ENCODE data around the gene ZFP28.
A peak's percentile ranks its signal among the peaks of the same experiment; 100 is the strongest.

Gene ZFP28

DNA sequence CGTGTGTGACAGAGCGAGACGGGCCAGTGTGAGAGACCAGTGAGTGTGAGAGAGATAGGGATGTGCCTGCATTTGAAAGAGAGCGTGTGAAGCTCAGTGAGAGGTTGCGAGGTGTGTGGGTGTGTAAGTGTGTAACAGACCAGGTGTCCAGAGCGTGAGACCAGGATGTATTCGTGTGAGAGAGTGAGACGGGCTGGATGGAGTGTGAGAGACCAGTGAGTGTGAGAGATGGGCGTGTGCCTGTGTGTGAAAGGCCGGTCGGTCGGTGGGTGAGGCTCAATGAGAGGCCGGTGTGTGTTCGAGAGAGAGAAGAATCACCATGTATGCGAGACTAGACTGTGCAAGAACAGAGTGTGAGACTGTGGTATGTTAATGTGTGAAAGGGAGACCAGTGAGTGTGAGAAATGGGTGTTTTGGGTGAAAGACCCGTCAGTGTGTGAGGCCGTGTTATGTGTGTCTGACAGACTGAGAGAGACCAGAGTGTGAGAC is 30.4 kb upstream of the ZFP28 start (continued):
- TF ChIP-seq, protein P1, sequence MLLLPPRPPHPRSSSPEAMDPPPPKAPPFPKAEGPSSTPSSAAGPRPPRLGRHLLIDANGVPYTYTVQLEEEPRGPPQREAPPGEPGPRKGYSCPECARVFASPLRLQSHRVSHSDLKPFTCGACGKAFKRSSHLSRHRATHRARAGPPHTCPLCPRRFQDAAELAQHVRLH (tag by site-specific recombination; IDR thresholded peaks at IDR 0.05): no peak
- no peak for TF ChIP-seq ZNF596 (tag by site-specific recombination; IDR thresholded peaks at IDR 0.05)
- TF ChIP-seq ZNF366 (tag by site-specific recombination; conservative IDR thresholded peaks at IDR 0.05): no peak
- TF ChIP-seq ZNF561 (tag by site-specific recombination; IDR thresholded peaks at IDR 0.05; ENCODE audit: borderline replicate concordance): no peak
- TF ChIP-seq, protein P2, sequence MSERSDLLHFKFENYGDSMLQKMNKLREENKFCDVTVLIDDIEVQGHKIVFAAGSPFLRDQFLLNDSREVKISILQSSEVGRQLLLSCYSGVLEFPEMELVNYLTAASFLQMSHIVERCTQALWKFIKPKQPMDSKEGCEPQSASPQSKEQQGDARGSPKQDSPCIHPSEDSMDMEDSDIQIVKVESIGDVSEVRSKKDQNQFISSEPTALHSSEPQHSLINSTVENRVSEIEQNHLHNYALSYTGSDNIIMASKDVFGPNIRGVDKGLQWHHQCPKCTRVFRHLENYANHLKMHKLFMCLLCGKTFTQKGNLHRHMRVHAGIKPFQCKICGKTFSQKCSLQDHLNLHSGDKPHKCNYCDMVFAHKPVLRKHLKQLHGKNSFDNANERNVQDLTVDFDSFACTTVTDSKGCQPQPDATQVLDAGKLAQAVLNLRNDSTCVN (tag by site-specific recombination; optimal IDR thresholded peaks at IDR 0.05): no peak
- no peak for TF ChIP-seq ZNF292 (tag by site-specific recombination; IDR thresholded peaks at IDR 0.05; ENCODE audit: borderline replicate concordance, low read depth)

DNA sequence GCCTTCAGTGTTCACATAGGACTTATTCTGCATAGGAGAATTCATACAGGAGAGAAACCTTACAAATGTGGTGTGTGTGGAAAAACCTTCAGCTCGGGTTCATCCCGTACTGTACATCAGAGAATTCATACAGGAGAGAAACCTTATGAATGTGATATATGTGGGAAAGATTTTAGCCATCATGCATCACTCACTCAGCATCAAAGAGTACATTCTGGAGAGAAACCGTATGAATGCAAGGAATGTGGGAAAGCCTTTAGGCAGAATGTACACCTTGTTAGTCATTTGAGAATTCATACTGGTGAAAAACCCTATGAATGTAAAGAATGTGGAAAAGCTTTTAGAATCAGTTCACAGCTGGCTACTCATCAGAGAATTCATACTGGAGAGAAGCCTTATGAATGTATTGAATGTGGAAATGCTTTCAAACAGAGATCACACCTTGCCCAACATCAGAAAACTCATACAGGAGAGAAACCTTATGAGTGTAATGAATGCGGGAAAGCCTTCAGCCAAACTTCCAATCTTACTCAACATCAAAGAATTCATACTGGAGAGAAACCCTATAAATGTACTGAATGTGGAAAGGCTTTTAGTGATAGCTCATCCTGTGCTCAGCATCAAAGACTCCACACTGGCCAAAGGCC is 13.4 kb upstream of the ZFP28 start:
- no peak overlapping the region for H3K4me3 ChIP-seq (ENCODE audit: low read depth, low read length)
- no peak overlapping the region for H3K27ac ChIP-seq (ENCODE audit: extremely low read depth, low read depth, low read length)
- H3K36me3 ChIP-seq (ENCODE audit: control insufficient read depth in 2 of 2, insufficient read depth in 1 of 2, low read length in 2 of 2): peaks cover 0 to under 1% of the 10 kb centered on the region in 2 experiments; a peak in 1 of 3 replicates
- TF ChIP-seq SETDB1 (IDR thresholded peaks at IDR 0.05; ENCODE audit: insufficient read length, low read length) (peak; percentile 99), ZNF169 (tag by site-specific recombination; IDR thresholded peaks at IDR 0.05) (no peak), ZNF274 (IDR thresholded peaks at IDR 0.05; ENCODE audit: low read length) (peak; percentile 76), ZNF274 (tag by site-specific recombination; IDR thresholded peaks at IDR 0.05; ENCODE audit: borderline replicate concordance) (peak; percentile 88), TRIM28 (IDR thresholded peaks at IDR 0.05; ENCODE audit: borderline replicate concordance, low read length) (peak; percentile 98)
- ChIA-PET CTCF (no interaction called here), POLR2A (no interaction called here)
- H3K9me3 ChIP-seq (ENCODE audit: control insufficient read depth, insufficient read depth, low read depth, low read length): peaks cover 8% of the 10 kb centered on the region
- H3K4me1 ChIP-seq (ENCODE audit: control insufficient read depth, insufficient read depth, low read length): no peaks in the 10 kb centered on the region

DNA sequence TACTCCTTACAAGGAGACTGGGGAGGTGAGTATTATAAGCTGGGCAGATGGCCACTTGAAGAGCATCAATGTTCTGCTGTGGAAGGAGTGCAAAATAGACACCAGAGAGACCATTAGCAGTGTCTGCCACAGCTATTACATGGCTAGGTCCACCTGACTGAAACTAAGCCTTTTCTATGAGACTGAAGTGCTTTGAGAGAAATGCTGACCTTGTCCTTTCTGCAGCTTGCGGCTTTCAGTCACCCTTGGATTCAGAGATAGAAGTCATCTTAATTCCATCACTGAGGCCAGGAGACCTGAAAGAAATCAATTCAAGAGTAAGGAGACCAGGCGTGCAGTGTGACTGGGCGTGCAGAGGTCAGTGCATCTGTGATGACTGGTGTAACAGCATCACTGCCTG is 1.3 kb upstream of the ZFP28 start:
- Histone ChIP-seq H3K4me3 (ENCODE audit: low read depth, low read length) (no peak overlapping the region), H3K27ac (ENCODE audit: extremely low read depth, low read depth, low read length) (no peak overlapping the region), H3K36me3 (ENCODE audit: control insufficient read depth in 2 of 2, insufficient read depth in 1 of 2, low read length in 2 of 2) (peaks cover 10 to 27% of the 10 kb centered on the region in 2 experiments), H3K4me1 (ENCODE audit: control insufficient read depth, insufficient read depth, low read length) (0 out of 2 replicates have a peak, but pooled peaks cover 4% of the 10 kb centered on the region), H3K9me3 (ENCODE audit: control insufficient read depth, insufficient read depth, low read depth, low read length) (peaks cover 6% of the 10 kb centered on the region)
- ChIA-PET POLR2A (interaction anchor here (1.2 kb wide), 1 partner anchor 9 kb away, joined by 3 read pairs; no protein-coding TSS in a partner anchor), CTCF (no interaction called here)
- TF ChIP-seq KLF16 (tag by site-specific recombination; IDR thresholded peaks at IDR 0.05) (no peak), SETDB1 (IDR thresholded peaks at IDR 0.05; ENCODE audit: insufficient read length, low read length) (no peak), ZNF19 (tag by site-specific recombination; IDR thresholded peaks at IDR 0.05; ENCODE audit: low read depth) (no peak), ZNF76 (tag by site-specific recombination; IDR thresholded peaks at IDR 0.05; ENCODE audit: borderline replicate concordance, low read depth) (no peak), ZNF48 (tag by site-specific recombination; IDR thresholded peaks at IDR 0.05) (no peak), ZNF660 (tag by site-specific recombination; IDR thresholded peaks at IDR 0.05) (no peak), MZF1 (tag by site-specific recombination; IDR thresholded peaks at IDR 0.05; ENCODE audit: borderline replicate concordance) (no peak), ZNF768 (tag by site-specific recombination; IDR thresholded peaks at IDR 0.05) (no peak), ZNF830 (tag by site-specific recombination; IDR thresholded peaks at IDR 0.05; ENCODE audit: low read depth) (no peak), KLF1 (tag by site-specific recombination; IDR thresholded peaks at IDR 0.05) (no peak), ZNF791 (tag by site-specific recombination; IDR thresholded peaks at IDR 0.05) (no peak), ZNF561 (tag by site-specific recombination; IDR thresholded peaks at IDR 0.05; ENCODE audit: borderline replicate concordance) (no peak), FEZF1 (tag by site-specific recombination; IDR thresholded peaks at IDR 0.05) (no peak), ZNF391 (tag by site-specific recombination; IDR thresholded peaks at IDR 0.05; ENCODE audit: borderline replicate concordance, low read depth) (no peak), ZBTB8A (tag by site-specific recombination; IDR thresholded peaks at IDR 0.05) (no peak)
- TF ChIP-seq, protein P3, sequence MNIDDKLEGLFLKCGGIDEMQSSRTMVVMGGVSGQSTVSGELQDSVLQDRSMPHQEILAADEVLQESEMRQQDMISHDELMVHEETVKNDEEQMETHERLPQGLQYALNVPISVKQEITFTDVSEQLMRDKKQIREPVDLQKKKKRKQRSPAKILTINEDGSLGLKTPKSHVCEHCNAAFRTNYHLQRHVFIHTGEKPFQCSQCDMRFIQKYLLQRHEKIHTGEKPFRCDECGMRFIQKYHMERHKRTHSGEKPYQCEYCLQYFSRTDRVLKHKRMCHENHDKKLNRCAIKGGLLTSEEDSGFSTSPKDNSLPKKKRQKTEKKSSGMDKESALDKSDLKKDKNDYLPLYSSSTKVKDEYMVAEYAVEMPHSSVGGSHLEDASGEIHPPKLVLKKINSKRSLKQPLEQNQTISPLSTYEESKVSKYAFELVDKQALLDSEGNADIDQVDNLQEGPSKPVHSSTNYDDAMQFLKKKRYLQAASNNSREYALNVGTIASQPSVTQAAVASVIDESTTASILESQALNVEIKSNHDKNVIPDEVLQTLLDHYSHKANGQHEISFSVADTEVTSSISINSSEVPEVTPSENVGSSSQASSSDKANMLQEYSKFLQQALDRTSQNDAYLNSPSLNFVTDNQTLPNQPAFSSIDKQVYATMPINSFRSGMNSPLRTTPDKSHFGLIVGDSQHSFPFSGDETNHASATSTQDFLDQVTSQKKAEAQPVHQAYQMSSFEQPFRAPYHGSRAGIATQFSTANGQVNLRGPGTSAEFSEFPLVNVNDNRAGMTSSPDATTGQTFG (tag by site-specific recombination; IDR thresholded peaks at IDR 0.05; ENCODE audit: borderline replicate concordance): no peak
- TF ChIP-seq, protein P4, sequence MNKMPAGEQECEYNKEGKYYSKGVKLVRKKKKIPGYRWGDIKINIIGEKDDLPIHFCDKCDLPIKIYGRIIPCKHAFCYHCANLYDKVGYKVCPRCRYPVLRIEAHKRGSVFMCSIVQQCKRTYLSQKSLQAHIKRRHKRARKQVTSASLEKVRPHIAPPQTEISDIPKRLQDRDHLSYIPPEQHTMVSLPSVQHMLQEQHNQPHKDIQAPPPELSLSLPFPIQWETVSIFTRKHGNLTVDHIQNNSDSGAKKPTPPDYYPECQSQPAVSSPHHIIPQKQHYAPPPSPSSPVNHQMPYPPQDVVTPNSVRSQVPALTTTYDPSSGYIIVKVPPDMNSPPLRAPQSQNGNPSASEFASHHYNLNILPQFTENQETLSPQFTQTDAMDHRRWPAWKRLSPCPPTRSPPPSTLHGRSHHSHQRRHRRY (tag by site-specific recombination; IDR thresholded peaks at IDR 0.05): no peak
- TF ChIP-seq, protein P5, sequence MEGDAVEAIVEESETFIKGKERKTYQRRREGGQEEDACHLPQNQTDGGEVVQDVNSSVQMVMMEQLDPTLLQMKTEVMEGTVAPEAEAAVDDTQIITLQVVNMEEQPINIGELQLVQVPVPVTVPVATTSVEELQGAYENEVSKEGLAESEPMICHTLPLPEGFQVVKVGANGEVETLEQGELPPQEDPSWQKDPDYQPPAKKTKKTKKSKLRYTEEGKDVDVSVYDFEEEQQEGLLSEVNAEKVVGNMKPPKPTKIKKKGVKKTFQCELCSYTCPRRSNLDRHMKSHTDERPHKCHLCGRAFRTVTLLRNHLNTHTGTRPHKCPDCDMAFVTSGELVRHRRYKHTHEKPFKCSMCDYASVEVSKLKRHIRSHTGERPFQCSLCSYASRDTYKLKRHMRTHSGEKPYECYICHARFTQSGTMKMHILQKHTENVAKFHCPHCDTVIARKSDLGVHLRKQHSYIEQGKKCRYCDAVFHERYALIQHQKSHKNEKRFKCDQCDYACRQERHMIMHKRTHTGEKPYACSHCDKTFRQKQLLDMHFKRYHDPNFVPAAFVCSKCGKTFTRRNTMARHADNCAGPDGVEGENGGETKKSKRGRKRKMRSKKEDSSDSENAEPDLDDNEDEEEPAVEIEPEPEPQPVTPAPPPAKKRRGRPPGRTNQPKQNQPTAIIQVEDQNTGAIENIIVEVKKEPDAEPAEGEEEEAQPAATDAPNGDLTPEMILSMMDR (tag by site-specific recombination; IDR thresholded peaks at IDR 0.05): no peak

Measured in HEK293 (cell line).